ENCODE data around the gene IGSF9. TPM values are rescaled to one million over a fixed set of nuclear protein-coding genes. Genes with fewer than 3 reads are reported as not detected.

IGSF9 gene
- total and polyA plus RNA-seq, 10 of the 15 experiments (the other 5 are each of a cell fraction or from before 2014, with no cell fraction given), result 0.04 to 0.07 TPM; not detected in 8

DNA sequence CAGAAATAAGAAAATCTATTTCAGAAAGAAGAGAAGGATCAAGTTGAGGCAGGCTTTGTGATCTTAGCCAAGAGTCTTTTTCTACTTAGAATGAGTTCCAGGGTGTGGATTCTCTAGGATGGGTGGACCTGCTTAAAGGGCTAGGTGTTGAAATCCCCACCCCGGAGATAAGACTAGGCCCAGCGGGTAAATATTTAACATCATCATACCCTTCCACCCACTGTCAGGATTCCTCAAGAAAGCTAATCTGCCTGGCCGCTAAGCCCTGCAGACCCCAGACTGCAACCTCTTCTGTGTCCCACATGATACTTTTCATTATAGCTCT lies 5.8 kb downstream of the IGSF9 start (continued):
- TF ChIP-seq, protein P1, sequence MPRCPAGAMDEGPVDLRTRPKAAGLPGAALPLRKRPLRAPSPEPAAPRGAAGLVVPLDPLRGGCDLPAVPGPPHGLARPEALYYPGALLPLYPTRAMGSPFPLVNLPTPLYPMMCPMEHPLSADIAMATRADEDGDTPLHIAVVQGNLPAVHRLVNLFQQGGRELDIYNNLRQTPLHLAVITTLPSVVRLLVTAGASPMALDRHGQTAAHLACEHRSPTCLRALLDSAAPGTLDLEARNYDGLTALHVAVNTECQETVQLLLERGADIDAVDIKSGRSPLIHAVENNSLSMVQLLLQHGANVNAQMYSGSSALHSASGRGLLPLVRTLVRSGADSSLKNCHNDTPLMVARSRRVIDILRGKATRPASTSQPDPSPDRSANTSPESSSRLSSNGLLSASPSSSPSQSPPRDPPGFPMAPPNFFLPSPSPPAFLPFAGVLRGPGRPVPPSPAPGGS (IDR thresholded peaks at IDR 0.05; ENCODE audit: borderline replicate concordance, insufficient read depth, low read depth, low read length, poor library complexity, severe bottlenecking), result no peak

DNA sequence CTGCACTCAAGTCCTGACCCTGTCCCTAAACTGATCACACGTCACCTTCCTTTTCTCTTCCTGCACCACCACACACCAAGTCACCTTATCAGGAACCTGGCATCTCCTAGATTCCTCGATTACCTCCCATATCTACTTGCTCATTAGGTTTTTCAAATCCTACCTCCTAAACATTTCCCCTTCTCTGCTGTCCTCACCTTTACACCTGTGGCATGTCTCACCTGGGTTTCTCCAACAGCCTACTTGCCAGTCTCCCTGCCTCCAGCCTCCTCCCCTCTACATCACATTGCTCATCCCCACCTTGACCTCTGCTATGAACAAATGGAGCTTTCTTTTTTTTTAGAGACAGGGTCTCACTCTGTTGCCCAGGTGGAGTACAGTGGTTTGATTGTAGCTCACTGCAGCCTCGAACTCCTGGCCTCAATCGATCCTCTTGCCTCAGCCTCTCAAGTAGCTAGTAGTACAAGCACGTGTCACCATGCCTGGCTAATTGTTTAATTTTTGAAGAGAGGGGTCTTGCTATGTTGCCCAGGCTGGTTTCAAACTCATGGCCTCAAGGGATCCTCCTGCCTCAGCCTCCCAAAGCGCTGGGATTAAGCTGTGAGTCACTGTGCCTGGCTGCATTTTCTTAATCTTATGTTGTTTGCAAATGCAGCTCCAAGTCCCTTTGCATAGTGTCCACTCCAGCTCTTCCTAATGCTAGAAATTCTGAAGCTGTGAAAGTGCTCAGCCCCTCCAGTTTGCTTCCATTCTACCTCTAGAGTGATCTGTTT lies 6.3 kb downstream of the IGSF9 start:
- H3K36me3 ChIP-seq (ENCODE audit: control insufficient read depth in 2 of 2, insufficient read depth in 2 of 2, low read length in 1 of 2), result no peaks in the 10 kb centered on the region
- FAIRE-seq (no peak), DNase-seq (ENCODE audit: low read depth, low spot score) (no peak), ATAC-seq (no peak)
- ChIA-PET SMC1A (ENCODE audit: uncharacterized antibody, unreplicated experiment) (interaction anchor here (1.0 to 9.2 kb wide), 6 partner anchors 47 to 805 kb away, joined by 3 to 122 read pairs (median 6); partner anchors contain the start of gene KCNJ9), POLR2A (no interaction called here), RAD21 (ENCODE audit: unreplicated experiment) (interaction anchor here (1.1 to 12.4 kb wide), 3 partner anchors 45 to 69 kb away, joined by 3 to 113 read pairs (median 4); no protein-coding TSS in a partner anchor), CTCF (interaction anchor here (1.3 to 22.4 kb wide), 13 partner anchors 13 to 149 kb away, joined by 3 to 422 read pairs (median 5); partner anchors contain the start of gene TAGLN2)
- no peak overlapping the region for H3K9ac ChIP-seq (ENCODE audit: control insufficient read depth, insufficient read depth, low read length)
- no TSS peak for BruUV-seq (replicated peaks)
- H3K79me2 ChIP-seq (ENCODE audit: control insufficient read depth, insufficient read depth, low read length), result no peaks in the 10 kb centered on the region
- TF ChIP-seq, protein P1 (IDR thresholded peaks at IDR 0.05; ENCODE audit: borderline replicate concordance, insufficient read depth, low read depth, low read length, poor library complexity, severe bottlenecking), result no peak
- TF ChIP-seq FOS (IDR thresholded peaks at IDR 0.05; ENCODE audit: borderline replicate concordance, extremely low read depth, insufficient read length) (no peak), SPI1 (IDR thresholded peaks at IDR 0.05; ENCODE audit: borderline replicate concordance, insufficient read depth, low read depth, low read length) (no peak), KDM1A (IDR thresholded peaks at IDR 0.05; ENCODE audit: borderline replicate concordance) (no peak), SIX5 (IDR thresholded peaks at IDR 0.05; ENCODE audit: low read depth, low read length, severe bottlenecking) (no peak), NFIC (IDR thresholded peaks at IDR 0.05; ENCODE audit: low read depth, low read length) (no peak), MEF2B (IDR thresholded peaks at IDR 0.05; ENCODE audit: partially characterized antibody, poor library complexity, severe bottlenecking) (no peak), ETV6 (conservative IDR thresholded peaks at IDR 0.05 in 1 of 2, IDR thresholded peaks at IDR 0.05 in 1 of 2; ENCODE audit: borderline replicate concordance in 1 of 2, low read depth in 1 of 2) (no peak), HCFC1 (IDR thresholded peaks at IDR 0.05; ENCODE audit: low read length) (no peak)
- TF ChIP-seq, protein P2, sequence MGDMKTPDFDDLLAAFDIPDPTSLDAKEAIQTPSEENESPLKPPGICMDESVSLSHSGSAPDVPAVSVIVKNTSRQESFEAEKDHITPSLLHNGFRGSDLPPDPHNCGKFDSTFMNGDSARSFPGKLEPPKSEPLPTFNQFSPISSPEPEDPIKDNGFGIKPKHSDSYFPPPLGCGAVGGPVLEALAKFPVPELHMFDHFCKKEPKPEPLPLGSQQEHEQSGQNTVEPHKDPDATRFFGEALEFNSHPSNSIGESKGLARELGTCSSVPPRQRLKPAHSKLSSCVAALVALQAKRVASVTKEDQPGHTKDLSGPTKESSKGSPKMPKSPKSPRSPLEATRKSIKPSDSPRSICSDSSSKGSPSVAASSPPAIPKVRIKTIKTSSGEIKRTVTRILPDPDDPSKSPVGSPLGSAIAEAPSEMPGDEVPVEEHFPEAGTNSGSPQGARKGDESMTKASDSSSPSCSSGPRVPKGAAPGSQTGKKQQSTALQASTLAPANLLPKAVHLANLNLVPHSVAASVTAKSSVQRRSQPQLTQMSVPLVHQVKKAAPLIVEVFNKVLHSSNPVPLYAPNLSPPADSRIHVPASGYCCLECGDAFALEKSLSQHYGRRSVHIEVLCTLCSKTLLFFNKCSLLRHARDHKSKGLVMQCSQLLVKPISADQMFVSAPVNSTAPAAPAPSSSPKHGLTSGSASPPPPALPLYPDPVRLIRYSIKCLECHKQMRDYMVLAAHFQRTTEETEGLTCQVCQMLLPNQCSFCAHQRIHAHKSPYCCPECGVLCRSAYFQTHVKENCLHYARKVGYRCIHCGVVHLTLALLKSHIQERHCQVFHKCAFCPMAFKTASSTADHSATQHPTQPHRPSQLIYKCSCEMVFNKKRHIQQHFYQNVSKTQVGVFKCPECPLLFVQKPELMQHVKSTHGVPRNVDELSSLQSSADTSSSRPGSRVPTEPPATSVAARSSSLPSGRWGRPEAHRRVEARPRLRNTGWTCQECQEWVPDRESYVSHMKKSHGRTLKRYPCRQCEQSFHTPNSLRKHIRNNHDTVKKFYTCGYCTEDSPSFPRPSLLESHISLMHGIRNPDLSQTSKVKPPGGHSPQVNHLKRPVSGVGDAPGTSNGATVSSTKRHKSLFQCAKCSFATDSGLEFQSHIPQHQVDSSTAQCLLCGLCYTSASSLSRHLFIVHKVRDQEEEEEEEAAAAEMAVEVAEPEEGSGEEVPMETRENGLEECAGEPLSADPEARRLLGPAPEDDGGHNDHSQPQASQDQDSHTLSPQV (IDR thresholded peaks at IDR 0.05), result no peak
- TF ChIP-seq, protein P3, sequence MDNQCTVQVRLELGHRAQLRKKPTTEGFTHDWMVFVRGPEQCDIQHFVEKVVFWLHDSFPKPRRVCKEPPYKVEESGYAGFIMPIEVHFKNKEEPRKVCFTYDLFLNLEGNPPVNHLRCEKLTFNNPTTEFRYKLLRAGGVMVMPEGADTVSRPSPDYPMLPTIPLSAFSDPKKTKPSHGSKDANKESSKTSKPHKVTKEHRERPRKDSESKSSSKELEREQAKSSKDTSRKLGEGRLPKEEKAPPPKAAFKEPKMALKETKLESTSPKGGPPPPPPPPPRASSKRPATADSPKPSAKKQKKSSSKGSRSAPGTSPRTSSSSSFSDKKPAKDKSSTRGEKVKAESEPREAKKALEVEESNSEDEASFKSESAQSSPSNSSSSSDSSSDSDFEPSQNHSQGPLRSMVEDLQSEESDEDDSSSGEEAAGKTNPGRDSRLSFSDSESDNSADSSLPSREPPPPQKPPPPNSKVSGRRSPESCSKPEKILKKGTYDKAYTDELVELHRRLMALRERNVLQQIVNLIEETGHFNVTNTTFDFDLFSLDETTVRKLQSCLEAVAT (IDR thresholded peaks at IDR 0.05), result no peak
- no peak overlapping the region for H2AFZ ChIP-seq (ENCODE audit: control insufficient read depth, low read depth, low read length)
- H3K9me3 ChIP-seq (replicated peaks; ENCODE audit: control insufficient read depth, insufficient read depth, low read length), result no peaks in the 10 kb centered on the region
- H3K27ac ChIP-seq (ENCODE audit: control insufficient read depth, insufficient read depth), result no peak overlapping the region
- peaks cover 0 to 6% of the 10 kb centered on the region in 2 experiments; a peak in 2 of 4 replicates for H3K27me3 ChIP-seq (replicated peaks in 1 of 2; ENCODE audit: control insufficient read depth in 2 of 2, insufficient read depth in 2 of 2, low read length in 1 of 2)
- no peak overlapping the region for H3K4me2 ChIP-seq (ENCODE audit: control insufficient read depth, insufficient read depth)
- H4K20me1 ChIP-seq (ENCODE audit: control insufficient read depth, insufficient read depth), result no peaks in the 10 kb centered on the region
- 56% methylated on average over 6 of the region's 6 CpGs for WGBS (ENCODE audit: insufficient coverage, insufficient replicate concordance, low lambda C conversion rate, missing lambda C conversion rate)
- H3K4me1 ChIP-seq (ENCODE audit: control insufficient read depth, insufficient read depth, low read length), result peaks cover 23% of the 10 kb centered on the region
- intact Hi-C loops (cut with micrococcal nuclease; ENCODE audit: unreplicated experiment) (no loop called here), in situ Hi-C loops (cut with MboI) (loop anchor here (5.0 kb wide), 1 partner anchor 68 kb away; no protein-coding TSS in a partner anchor)
- no peak overlapping the region for H3K4me3 ChIP-seq
